ENCODE data around the gene STAB2.

GRCh38 chr12:103751600-103751999, 164.5 kb downstream of the STAB2 start:
- TF ChIP-seq POLR2A (IDR thresholded peaks at IDR 0.05) (no peak), CTCF (IDR thresholded peaks at IDR 0.05) (no peak), POLR2AphosphoS5 (IDR thresholded peaks at IDR 0.05) (no peak)

Measured in gastroesophageal sphincter (tissue), 3 donors.